ENCODE measurements around the gene STXBP5. TPM values are rescaled to one million over a fixed set of nuclear protein-coding genes. Genes with fewer than 3 reads are reported as not detected.

The STXBP5 gene
- total RNA-seq, 1 experiment from 2014 or later = 17.9 TPM

DNA sequence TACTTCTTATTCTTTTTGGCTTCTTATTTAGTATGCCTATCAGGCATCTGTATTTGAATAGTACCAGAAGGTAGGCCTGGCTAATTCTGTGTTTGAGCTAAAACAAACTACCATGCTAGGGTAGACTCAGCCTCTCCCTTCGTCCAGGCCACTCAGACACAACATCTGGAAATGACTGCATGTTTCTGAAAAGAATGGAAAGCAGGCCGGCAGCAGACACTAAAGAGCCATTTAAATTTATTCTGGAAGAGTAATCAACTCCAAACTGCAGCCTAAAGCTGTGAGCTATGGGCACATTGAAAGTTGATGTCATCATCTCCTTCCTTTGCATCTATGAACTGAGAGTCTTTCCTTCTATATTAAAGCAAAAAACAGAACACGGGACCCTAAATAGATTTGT is 233.4 kb downstream of the STXBP5 start:
- Mint-ChIP-seq H3K4me3 (ENCODE audit: unreplicated experiment) (no peak overlapping the region), H3K9me3 (ENCODE audit: unreplicated experiment) (no peaks in the 10 kb centered on the region), H3K27ac (ENCODE audit: unreplicated experiment) (no peak overlapping the region), H3K27me3 (ENCODE audit: insufficient read depth, unreplicated experiment) (peaks cover 14% of the 10 kb centered on the region), H3K36me3 (ENCODE audit: insufficient read depth, unreplicated experiment) (no peaks in the 10 kb centered on the region), H3K4me1 (ENCODE audit: low read depth, unreplicated experiment) (no peaks in the 10 kb centered on the region)
- ChIA-PET POLR2A (no interaction called here), CTCF (no interaction called here)
- no peaks in the 10 kb centered on the region for H3K27me3 ChIP-seq (replicated peaks; ENCODE audit: control insufficient read depth, insufficient read depth, low read length)
- no peaks in the 10 kb centered on the region for H3K36me3 ChIP-seq (ENCODE audit: control insufficient read depth, insufficient read depth, low read length)
- TF ChIP-seq, protein P1, sequence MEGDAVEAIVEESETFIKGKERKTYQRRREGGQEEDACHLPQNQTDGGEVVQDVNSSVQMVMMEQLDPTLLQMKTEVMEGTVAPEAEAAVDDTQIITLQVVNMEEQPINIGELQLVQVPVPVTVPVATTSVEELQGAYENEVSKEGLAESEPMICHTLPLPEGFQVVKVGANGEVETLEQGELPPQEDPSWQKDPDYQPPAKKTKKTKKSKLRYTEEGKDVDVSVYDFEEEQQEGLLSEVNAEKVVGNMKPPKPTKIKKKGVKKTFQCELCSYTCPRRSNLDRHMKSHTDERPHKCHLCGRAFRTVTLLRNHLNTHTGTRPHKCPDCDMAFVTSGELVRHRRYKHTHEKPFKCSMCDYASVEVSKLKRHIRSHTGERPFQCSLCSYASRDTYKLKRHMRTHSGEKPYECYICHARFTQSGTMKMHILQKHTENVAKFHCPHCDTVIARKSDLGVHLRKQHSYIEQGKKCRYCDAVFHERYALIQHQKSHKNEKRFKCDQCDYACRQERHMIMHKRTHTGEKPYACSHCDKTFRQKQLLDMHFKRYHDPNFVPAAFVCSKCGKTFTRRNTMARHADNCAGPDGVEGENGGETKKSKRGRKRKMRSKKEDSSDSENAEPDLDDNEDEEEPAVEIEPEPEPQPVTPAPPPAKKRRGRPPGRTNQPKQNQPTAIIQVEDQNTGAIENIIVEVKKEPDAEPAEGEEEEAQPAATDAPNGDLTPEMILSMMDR (IDR thresholded peaks at IDR 0.05; ENCODE audit: insufficient read depth in 1 of 2, low read depth in 1 of 2, low read length in 1 of 2, severe bottlenecking in 1 of 2, unreplicated experiment in 1 of 2) = no peak
- no peaks in the 10 kb centered on the region for H3K4me1 ChIP-seq
- DNase-seq = no peak
- H3K9me3 ChIP-seq = no peaks in the 10 kb centered on the region
- BruUV-seq (replicated peaks) = no TSS peak
- H3K4me3 ChIP-seq (ENCODE audit: low read depth, low read length) = no peak overlapping the region
- intact Hi-C loops (cut with micrococcal nuclease; ENCODE audit: unreplicated experiment) = no loop called here

DNA sequence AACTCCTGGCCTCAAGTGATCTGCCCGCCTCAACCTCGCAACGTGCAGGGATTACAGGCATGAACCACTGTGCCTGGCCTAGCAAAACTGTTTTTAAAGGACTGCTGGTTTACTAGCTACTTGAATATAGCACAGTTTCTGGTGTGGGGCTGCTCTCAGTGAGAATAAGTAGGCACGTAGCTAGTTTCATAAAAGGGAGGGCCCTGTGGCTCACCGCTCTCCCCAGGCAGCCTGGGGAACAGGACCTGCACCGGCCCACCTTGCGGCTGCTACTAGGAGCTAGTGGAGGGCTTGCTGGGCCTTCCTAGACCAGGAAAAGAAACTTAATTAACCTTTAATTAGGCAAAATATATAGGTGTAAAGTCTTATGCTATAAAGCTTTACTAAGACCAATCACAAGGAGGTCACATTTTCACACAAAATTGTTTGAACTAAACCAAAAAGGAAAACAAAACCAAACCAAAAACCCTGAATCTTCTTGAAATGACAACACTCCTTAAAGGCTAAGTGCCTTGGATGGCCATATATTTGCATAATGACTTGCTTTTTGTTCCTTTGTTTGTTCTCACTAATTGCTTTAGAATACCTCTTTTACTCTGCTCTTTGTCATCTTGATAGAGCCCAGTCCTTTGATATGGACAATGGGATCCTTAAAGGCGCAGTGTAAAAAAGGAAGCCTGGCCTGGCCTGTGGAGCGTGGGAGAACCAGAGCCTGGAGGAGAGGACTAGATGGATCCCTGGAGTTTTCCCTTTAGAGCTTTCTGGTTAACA is 234.7 kb downstream of the STXBP5 start:
- no TSS peak for BruUV-seq (replicated peaks)
- DNase-seq = no peak
- ChIA-PET CTCF (no interaction called here), POLR2A (no interaction called here)
- H3K36me3 Mint-ChIP-seq (ENCODE audit: insufficient read depth, unreplicated experiment) = no peaks in the 10 kb centered on the region
- H3K27me3 ChIP-seq (replicated peaks; ENCODE audit: control insufficient read depth, insufficient read depth, low read length) = no peaks in the 10 kb centered on the region
- no peaks in the 10 kb centered on the region for H3K4me1 Mint-ChIP-seq (ENCODE audit: low read depth, unreplicated experiment)
- no peak overlapping the region for H3K4me3 ChIP-seq (ENCODE audit: low read depth, low read length)
- no peaks in the 10 kb centered on the region for H3K9me3 Mint-ChIP-seq (ENCODE audit: unreplicated experiment)
- H3K4me3 Mint-ChIP-seq (ENCODE audit: unreplicated experiment) = no peak overlapping the region
- peaks cover 13% of the 10 kb centered on the region for H3K27me3 Mint-ChIP-seq (ENCODE audit: insufficient read depth, unreplicated experiment)
- no peaks in the 10 kb centered on the region for H3K9me3 ChIP-seq
- no peaks in the 10 kb centered on the region for H3K4me1 ChIP-seq
- H3K36me3 ChIP-seq (ENCODE audit: control insufficient read depth, insufficient read depth, low read length) = no peaks in the 10 kb centered on the region
- no peak overlapping the region for H3K27ac Mint-ChIP-seq (ENCODE audit: unreplicated experiment)
- intact Hi-C loops (cut with micrococcal nuclease; ENCODE audit: unreplicated experiment) = no loop called here
- TF ChIP-seq, protein P1 (IDR thresholded peaks at IDR 0.05; ENCODE audit: insufficient read depth in 1 of 2, low read depth in 1 of 2, low read length in 1 of 2, severe bottlenecking in 1 of 2, unreplicated experiment in 1 of 2) = no peak

All from Caco-2 (cell line).